NCI-H1092 treated with DMSO at 0.1 percent for 48 hours (cell line): ENCODE data around the gene GRK7.
A peak's percentile ranks its signal among the peaks of the same experiment; 100 is the strongest.

ENCODE experiments used
- DNase-seq: peaks from one replicate; lab custom pipeline; 2025; lab: John Stamatoyannopoulos, UW

Gene GRK7, protein sequence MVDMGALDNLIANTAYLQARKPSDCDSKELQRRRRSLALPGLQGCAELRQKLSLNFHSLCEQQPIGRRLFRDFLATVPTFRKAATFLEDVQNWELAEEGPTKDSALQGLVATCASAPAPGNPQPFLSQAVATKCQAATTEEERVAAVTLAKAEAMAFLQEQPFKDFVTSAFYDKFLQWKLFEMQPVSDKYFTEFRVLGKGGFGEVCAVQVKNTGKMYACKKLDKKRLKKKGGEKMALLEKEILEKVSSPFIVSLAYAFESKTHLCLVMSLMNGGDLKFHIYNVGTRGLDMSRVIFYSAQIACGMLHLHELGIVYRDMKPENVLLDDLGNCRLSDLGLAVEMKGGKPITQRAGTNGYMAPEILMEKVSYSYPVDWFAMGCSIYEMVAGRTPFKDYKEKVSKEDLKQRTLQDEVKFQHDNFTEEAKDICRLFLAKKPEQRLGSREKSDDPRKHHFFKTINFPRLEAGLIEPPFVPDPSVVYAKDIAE (N-terminal part only)

DNA sequence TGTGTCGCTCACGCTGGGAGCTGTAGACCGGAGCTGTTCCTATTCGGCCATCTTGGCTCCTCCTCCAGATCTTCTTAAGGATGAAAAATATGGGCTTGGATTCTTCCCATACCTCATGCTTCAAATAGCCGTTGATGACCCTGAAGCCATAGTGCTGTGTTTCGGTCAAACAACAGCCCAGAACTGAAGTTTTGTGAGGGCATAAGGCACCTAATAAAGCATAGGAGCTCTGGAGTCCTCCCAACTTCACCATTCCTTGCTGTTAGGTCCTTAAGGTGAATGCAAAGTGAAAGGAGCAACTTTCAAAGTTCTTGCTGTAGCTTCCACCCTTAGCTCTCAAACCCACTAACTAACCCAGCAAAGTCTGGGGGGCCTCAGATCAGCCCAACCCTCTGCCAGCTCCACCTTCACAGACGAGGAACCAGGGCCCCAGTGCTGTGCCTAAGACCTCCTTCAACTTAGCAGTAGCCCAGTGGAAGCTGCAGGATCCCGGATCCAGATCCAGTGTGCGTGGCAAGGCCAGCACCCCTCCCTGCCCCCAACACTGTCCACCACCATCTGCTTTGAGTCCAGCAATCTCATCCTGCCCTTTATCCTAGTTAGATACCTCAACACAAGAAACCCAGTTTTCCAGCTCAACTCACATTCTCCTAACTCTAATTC lies at the start of gene GRK7:
Gene GRK7 (plus strand): TSS at position 321 of the 663 bp plus-strand sequence. CDS start 14,877 bp downstream, outside the sequence.
- no peak for DNase-seq

DNA sequence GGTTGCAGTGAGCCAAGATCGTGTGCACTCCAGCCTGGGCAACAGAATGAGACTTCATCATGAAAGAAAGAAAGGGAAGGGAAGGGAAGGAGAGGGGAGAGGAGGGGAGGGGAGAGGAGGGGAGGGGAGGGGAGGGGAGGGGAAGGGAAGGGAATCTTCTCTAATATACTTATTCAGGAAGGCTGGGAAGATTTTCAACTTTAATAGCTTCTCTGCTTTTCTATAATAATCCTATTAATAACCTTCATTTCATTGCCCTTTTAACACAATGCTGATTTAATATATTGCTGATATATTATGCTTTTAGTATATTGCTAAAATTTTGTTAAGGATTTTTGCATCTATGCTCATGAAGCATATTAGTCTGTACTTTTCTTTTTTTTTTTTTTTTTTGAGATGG lies 48.5 kb upstream of the GRK7 start:
- no peak for DNase-seq

DNA sequence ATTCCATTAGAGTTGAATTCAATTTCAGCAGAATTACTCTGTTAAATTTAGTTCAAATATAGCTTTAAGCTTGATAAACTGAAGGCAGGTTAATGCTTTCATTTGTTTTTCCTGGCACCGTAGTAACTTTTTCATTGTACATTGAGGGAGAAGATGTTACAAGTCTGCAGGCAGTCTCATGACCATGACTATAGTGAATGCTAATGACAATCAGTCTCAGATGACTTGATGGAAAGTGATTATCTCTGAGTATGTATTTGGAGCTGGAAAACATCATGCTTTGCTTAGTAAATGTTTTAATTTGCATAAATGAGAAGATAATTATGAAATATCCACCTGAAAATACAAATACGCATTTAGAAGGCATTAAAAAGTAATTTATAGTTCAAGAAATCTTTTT lies 41.1 kb upstream of the GRK7 start:
- DNase-seq, result no peak

DNA sequence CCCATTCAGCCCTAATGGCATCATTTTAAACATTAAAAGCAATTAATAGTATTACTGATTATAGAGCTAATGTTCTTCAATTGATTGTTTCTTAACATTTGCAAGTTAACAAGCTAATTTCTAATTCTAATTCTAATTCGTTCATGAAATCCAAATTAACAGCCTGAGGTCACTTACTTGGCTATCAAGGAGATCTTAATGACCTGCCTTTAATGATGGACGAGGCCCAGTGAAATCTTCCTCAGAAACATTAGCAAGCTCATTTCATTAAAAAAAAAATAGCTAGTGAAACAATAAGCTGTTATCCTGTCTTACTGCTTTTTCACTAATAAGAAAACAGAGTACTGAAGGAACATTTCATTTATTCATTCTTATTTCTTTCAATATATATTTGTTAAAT lies 40.6 kb upstream of the GRK7 start:
- no peak for DNase-seq

DNA sequence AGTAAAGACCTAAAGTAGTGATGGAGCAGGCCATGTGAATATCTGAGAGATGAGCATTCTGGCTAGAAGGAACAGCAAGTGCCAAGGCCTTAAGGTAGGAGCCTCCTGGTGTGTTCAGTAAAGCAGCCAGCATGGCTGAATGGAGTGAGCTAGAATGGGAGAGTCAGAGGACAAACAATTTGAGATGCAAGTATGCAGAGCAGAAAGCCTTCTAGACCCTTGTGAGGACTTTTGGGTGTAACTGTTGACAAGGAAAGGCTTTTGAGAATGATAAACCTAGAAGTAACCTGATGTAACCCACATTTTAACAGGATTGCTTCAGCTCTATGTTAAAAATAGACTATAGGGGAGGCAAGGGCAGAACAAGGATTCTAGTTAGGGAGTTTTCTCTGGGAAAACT lies 40.0 kb upstream of the GRK7 start:
- DNase-seq, result no peak

DNA sequence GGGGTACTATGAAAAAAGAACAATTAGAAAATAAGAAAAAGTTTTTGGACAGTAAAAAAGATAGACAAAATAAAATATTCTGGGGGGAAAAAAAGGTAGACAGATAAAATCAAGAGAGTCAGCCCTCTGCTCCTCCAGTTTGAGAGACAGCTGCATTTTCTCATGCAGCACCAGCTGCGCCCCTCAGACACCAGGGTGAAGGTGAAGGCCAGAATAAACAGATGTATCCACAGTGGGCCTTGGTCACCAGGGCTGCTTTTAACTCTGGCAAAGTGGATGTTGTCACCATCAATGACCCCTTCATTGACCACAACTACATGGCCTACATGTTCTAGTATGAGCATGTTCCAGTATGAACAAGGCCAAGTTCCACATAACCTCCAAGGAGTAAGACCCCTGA lies 39.0 kb upstream of the GRK7 start:
- no peak for DNase-seq

DNA sequence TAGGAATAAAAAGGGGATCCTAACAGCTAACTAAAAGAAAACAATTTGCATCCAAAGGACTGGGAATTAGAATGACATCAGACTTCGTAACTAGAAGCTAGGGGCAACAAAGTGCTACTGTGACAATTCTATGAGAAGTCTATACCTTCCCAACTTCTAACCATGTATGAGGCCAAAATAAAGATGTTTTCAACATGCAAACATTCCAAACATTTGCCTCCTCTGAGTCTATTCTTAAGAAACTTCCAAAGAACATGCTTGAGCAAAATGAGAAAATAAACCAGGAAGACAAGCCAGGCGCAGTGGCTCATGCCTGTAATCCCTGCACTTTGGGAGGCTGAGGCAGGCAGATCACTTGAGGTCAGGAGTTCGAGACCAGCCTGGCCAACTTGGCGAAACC lies 38.2 kb upstream of the GRK7 start:
- no peak for DNase-seq

DNA sequence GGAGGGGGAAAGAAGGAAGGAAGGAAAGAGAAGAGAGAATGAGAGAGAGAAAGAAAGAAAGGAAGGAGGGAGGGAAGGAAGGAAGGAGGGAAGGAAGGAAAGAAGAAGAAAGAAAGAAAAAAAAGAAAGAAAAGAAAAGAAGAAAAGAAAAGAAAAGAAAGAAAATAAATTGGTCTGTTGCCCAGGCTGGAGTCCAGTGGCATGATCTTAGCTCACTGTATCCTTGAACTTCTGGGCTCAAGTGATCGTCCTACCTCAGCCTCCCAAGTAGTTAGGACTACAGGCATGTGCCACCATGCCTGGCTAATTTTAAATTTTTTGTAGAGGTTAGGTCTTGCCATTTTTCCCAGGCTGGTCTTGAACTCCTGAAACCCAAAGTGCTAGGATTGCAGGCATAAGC lies 36.7 kb upstream of the GRK7 start:
- DNase-seq, result no peak

DNA sequence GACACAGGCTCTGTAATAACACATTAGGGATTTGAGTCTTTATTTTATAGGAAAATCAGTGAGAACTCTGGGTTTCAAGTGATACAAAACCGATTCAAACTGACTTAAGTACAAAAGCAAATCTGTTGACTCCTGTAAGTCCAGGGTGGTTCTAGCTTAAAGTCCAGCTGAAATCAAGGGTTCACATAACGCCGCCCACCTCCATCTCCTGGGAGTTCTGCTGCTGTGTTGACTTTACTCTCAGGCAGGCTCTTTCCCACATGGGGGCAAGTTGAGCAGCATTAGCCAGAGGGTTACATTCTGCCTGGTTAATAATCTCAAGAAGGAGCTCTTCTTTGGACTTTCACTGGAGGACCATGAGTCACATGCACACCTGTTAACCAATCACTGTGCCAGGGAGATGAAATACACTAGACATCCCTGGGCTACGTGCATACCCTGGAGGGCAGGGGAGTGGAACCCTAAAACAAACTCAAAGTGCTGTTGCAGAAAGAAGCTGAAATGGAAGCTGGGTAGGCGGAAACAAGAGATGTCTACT lies 34.8 kb upstream of the GRK7 start:
- no peak for DNase-seq

DNA sequence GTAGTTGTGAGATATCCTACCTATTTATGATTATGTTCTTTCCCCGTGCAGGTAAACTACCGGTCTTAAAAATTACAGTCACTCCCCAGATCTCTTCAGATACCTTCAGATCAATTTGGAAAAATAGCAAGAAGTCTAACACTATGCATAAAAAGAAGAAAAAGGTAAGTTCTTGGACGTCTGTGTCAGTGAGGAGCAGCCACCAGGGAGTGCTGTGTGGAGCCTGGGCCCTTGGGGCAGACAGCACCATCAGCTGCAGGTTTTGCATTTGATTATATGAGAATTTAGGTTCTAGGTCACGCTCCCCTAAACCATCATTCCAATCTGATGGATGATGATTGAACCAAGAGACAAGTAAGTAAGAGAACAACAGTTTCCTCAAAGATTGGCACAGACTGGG lies 34.0 kb upstream of the GRK7 start:
- no peak for DNase-seq

DNA sequence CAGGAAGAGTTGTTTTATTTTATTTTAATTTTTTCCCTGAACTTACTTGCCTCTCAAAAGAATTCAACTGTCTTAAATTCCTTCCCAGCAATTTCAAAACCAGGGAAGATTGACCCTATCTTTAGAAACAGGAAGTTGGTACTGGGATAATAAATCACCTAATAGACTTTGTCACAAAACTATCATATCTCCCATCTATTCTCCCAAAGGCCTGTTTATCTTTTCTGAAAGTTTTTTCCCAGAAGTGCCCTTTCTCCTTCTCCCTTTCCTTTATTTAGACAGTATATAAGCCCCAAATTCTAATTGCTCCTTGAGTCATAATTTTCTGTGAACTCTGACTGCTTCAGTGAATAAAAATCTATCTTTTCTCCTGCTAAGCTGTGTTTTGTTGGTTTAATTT lies 28.0 kb upstream of the GRK7 start:
- DNase-seq, result no peak

DNA sequence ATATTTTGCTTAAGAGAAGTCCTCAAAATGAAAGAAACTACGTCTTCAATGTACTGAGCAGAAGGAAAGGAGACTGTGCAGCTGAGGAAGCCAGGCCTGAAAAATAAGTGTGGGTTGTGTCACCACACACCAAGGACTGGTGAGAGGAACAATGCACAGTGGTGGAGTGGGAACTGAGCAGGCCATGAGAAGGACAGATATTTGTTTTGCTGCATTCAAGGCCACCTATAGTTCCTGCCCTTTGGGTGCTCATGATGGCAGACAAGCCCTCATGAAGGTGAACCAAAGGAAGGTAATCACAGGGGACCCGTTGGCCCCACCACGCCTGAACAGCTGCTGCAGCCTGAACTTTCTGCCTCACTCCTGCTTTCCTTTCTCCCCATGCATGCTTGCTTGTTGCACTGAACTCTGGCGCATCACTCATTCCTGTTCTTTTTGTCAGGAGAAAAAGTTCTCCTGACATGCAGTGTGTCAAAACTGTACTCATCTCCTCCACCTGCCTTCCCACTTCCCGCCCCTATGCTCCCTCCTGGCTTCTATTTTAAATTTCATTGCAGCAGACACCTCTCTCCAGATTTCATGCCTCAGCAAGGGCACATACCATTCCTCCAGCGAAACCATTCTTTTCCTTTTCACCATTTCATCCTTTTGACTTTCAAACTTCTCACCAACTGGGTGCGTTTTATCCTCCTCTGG lies 27.3 kb upstream of the GRK7 start:
- DNase-seq, result no peak

DNA sequence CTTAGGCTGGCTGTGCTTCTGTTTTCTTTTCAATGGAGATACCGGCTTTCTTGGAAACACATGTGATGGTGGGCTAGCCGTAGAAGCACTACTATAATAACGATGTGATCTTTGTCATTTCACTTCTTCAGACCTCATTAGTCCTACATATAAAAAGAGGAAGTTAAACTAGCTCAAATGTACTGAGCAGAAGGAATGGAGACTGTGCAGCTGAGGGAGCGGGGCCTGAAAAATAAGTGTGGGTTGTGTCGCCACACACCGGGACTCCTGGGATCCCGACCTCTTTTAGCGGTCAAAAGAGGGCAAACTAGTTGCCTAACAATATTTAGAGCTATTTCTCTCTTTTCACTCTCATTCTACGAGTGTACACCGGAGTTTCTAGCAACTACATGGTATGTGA lies 26.1 kb upstream of the GRK7 start:
- DNase-seq, result no peak

DNA sequence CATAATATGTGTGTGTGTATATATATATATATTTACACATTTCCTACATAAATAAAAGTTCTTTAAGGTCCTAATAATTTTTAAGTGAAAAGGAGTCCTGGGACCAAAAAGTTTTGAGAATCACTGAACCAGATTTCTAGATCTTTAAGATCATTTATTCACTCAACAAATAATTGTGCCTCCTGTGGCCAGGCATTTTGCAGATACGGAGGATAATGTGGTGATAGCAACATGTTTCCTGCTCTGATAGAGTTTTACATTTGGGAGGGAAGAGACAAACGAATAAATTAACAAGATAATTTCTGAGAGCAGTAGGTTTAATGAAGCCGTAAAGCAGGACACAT lies 25.6 kb upstream of the GRK7 start:
- no peak for DNase-seq

DNA sequence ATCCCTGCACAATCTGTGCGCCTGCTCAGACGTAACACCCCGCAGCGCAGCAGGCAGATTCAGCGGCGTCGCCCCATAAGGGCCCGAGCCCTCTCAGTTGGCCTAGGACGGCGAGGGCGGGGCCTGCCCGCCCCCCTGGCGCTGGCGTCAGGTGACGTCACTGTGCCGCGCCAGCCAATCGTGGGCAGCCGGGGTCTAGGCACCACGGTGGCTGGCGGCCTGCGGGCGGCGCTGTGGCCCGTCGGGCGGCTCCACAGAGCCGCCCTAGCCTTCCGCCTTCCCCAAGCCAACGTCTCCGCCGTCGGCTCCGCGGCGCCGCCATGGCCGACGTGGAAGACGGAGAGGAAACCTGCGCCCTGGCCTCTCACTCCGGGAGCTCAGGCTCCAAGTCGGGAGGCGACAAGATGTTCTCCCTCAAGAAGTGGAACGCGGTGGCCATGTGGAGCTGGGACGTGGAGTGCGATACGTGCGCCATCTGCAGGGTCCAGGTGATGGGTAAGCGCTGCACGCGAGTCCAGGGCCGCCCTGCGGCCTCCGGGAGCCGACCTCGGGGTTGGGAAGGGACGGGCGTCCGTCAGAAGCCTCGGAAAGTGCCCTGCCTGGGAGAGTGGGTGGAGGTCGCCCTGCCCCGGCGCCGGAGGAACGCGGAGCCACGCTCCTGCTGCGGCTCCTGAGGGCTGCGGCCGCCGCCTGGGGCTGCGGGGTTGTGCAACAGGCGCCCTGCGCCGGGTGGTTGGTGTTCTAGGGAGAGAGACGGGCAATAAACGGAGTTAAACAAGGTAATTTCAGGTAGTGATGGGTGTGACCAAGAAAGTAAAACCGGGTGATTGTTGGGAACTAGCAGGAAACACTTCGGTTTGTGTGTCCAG lies 25.0 kb upstream of the GRK7 start, which contains the start of gene RNF7:
Gene RNF7 (plus strand): TSS at position 277 of the 869 bp plus-strand sequence. CDS start 44 bp downstream, at position 321.
- DNase-seq, result peak; percentile 92

DNA sequence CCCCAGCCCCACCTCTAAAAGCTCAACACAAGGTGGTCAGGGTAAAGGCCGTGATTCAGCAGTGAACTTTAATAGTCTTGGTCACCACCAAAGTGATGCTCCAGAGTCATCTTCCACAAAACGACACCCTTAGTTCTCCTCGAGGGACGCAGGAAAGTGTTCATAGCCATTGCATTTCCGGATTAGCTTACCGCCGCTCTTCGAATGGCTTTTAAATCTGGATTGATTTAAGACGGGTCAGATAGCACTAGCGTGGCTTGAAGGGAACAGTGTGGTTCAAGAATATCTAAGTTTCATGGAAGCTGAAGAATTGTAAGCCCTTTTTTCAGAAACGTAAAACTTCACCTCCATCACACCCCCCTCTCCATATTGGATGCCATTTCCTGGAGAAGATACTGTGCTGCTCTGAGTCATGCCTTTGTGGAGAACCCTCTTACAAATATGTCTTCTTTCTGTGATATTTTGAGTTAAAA lies 24.3 kb upstream of the GRK7 start:
- DNase-seq, result peak; percentile 48

DNA sequence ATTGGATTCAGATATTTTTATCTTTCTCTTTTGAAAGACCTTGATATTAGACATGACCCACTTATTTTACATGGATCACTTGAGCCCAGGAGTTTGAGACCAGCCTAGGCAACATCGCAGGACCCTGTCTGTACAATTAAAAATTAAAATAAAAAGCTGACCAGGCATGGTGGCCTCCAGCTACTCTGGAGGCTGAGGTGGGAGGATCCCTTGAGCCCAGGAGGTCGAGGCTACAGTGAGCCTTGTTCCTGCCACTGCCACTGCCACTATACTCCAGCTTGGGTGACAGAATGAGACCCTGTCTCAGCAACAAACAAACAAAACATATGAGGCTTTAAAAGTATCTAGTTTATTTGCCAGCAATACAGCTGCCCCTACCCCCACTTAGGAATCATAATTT lies 23.5 kb upstream of the GRK7 start:
- DNase-seq, result no peak

DNA sequence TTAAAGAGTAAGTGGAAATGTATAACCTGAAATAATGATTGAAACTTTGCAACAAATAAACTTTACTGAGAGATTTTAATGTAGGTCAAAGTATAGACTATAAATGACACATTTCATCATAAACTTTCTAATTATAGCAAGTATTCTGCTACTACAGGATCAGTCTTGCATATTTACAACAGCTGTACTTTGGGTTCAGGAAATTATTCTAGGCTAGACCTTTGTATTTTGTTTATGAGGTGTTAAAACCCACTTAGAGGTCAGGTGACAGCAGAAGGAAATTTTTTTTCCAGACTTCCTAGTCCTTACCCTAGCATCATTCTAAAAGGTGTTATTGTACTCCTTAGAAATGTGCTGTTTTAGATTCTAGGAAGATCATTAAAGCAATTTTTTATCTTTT lies 22.9 kb upstream of the GRK7 start:
- no peak for DNase-seq

DNA sequence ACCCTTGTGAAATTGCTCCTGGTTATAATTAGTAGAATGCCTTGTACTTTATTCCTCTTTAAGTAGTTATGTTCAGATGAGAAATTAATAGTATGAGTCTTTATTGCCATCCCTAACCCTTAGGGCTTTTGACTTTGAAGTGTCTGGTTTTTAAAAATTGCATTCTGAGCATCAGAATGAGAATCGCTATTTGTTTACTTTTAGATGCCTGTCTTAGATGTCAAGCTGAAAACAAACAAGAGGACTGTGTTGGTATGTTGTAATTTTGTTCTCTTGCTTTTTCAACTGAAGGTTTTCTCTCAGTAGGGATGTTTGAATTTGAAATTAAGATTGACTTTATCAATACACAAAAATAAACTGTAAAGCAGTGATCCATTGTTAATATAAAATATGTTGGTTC lies 19.9 kb upstream of the GRK7 start:
- no peak for DNase-seq

DNA sequence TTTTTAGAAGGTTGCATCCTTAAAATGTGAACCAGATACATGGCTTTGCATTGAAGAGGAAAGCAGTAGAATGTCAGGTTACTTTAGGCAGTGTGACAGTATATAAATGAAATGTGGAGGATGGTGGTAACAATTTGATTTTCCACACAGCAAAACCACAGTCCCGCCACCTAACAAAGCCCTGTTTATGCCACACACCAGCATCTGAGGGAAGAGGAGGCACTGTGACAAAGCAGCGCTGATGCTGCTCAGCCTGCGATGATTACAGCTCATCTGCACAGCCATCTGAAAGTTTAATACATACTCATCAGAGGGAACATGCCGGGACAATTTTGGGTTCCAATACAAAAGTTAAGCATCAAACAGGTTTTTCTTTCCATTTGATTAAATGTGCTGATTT lies 16.2 kb upstream of the GRK7 start:
- DNase-seq, result no peak

DNA sequence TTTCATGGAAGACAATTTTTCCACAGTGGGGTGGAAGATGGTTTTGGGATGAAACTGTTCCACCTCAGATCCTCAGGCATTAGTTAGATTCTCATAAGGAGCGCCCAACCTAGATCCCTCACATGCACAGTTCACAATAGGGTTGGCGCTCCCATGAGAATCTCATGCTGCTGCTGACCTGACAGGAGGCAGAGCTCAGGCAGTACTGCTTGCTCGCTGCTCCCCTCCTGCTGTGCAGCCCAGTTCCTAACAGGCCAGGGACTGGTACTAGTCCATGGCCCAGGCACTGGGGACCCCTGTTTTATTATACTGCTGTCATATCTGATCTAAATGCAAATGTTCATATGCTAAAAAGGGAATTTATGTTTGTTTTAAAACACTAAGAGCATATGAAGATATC lies 9.8 kb upstream of the GRK7 start:
- no peak for DNase-seq

DNA sequence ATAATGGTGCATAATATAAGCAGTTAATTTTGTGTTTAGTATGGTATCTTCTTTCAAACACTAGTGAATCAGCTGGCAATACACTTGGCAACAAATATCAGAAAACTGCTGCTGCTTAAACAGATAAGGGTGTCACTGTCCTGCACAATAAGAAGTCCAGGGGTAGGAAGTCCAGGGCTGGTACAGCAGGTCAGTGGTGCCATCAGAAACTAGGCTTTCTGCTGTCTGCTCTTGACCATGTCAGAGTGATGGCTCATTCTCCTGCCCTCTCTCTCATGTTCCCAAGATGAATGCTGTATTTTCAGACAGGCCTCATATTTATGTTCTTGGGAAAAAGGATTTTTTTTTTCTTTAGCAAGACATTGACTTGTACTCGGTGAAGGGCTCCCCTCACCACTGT lies 9.2 kb upstream of the GRK7 start:
- DNase-seq, result no peak
